CD4-positive, alpha-beta T cell treated with Interleukin-15 for 1 hour (primary cell): ENCODE data around the gene RBM44.
A peak's percentile ranks its signal among the peaks of the same experiment; 100 is the strongest.
"Not testable (repeated sequence)": the region's sequence is repeated elsewhere in the genome, so short reads cannot be mapped to it uniquely, and the experiment has no call there.

Experiments
- DNase-seq: peaks from one replicate; pipeline ENCODE4 v3.0.0-alpha.2; 2020

Gene RBM44

GRCh38 chr2:237858294-237859081 is 59.9 kb downstream of the RBM44 start:
- peak; percentile 51 for DNase-seq

- DNase-seq: no peak
Measured at GRCh38 chr2:237859082-237859433, 60.5 kb downstream of the RBM44 start.

GRCh38 chr2:237859533-237860272 is 61.1 kb downstream of the RBM44 start, which contains the start of gene RAMP1:
TSS of gene RAMP1 (plus strand) at chr2:237859623. CDS start at chr2:237859676, 53 bp downstream.
- DNase-seq: no peak

GRCh38 chr2:237860273-237860935 is 61.8 kb downstream of the RBM44 start:
- DNase-seq: no peak

- DNase-seq: no peak
Measured at GRCh38 chr2:237861875-237862527, 63.4 kb downstream of the RBM44 start.

- no peak for DNase-seq
Measured at GRCh38 chr2:237862528-237862895, 63.9 kb downstream of the RBM44 start.

- no peak for DNase-seq
Measured at GRCh38 chr2:237863102-237863511, 64.5 kb downstream of the RBM44 start.

GRCh38 chr2:237863689-237864443 is 65.3 kb downstream of the RBM44 start:
- DNase-seq: no peak

GRCh38 chr2:237864444-237864931 is 65.9 kb downstream of the RBM44 start:
- DNase-seq: no peak

- no peak for DNase-seq
Measured at GRCh38 chr2:237864940-237865622, 66.5 kb downstream of the RBM44 start.

- DNase-seq: no peak
Measured at GRCh38 chr2:237865623-237866041, 67.1 kb downstream of the RBM44 start.

GRCh38 chr2:237866101-237866621 is 67.6 kb downstream of the RBM44 start:
- no peak for DNase-seq

GRCh38 chr2:237867465-237867864 is 68.9 kb downstream of the RBM44 start:
- no peak for DNase-seq

GRCh38 chr2:237868074-237868473 is 69.5 kb downstream of the RBM44 start:
- DNase-seq: not testable (repeated sequence)

- no peak for DNase-seq
Measured at GRCh38 chr2:237868631-237869342, 70.2 kb downstream of the RBM44 start.

GRCh38 chr2:237869343-237870102 is 70.9 kb downstream of the RBM44 start:
- DNase-seq: no peak

- no peak for DNase-seq
Measured at GRCh38 chr2:237870126-237870525, 71.5 kb downstream of the RBM44 start.

GRCh38 chr2:237870754-237871651 is 72.4 kb downstream of the RBM44 start:
- no peak for DNase-seq
